GM18511 (cell line): Measurements from ENCODE around the gene HAGHL.
"Not testable (repeated sequence)": the region's sequence is repeated elsewhere in the genome, so short reads cannot be mapped to it uniquely, and the experiment has no call there.

Experiments
- ATAC-seq: cut with Tn5 transposase; IDR thresholded peaks from one replicate; pipeline ENCODE4 v1.9.1; 2021; ENCODE audit warnings: mild to moderate bottlenecking, moderate library complexity; ENCODE audit not compliant: unreplicated experiment

HAGHL gene

GRCh38 chr16:707062-707538 is 19.8 kb upstream of the HAGHL start:
- ATAC-seq, result no peak

GRCh38 chr16:708019-708418 is 18.9 kb upstream of the HAGHL start:
- no peak for ATAC-seq

GRCh38 chr16:708959-709358 is 17.9 kb upstream of the HAGHL start:
- no peak for ATAC-seq

- no peak for ATAC-seq
Observed at GRCh38 chr16:709566-710499, 17.1 kb upstream of the HAGHL start.

GRCh38 chr16:710500-711075 is 16.3 kb upstream of the HAGHL start:
- no peak for ATAC-seq

GRCh38 chr16:711084-711483 is 15.8 kb upstream of the HAGHL start:
- ATAC-seq, result no peak

- ATAC-seq, result no peak
Observed at GRCh38 chr16:711548-712320, 15.2 kb upstream of the HAGHL start.

- ATAC-seq, result not testable (repeated sequence)
Observed at GRCh38 chr16:712740-713250, 14.1 kb upstream of the HAGHL start.

GRCh38 chr16:714079-714478 is 12.8 kb upstream of the HAGHL start:
- ATAC-seq, result no peak

GRCh38 chr16:714558-715476 is 12.1 kb upstream of the HAGHL start, which contains the start of gene METRN:
Gene METRN (plus strand): TSS chr16:715118. CDS start chr16:715290, 172 bp downstream.
- peak; percentile 79 for ATAC-seq

GRCh38 chr16:715477-716199 is 11.3 kb upstream of the HAGHL start:
- no peak for ATAC-seq

GRCh38 chr16:716200-716568 is 10.7 kb upstream of the HAGHL start:
- ATAC-seq, result no peak

GRCh38 chr16:716768-717325 is 10.1 kb upstream of the HAGHL start:
- no peak for ATAC-seq

- no peak for ATAC-seq
Observed at GRCh38 chr16:717450-718245, 9.3 kb upstream of the HAGHL start.

GRCh38 chr16:718389-718788 is 8.5 kb upstream of the HAGHL start:
- ATAC-seq, result no peak

- no peak for ATAC-seq
Observed at GRCh38 chr16:718922-719321, 8.0 kb upstream of the HAGHL start.

GRCh38 chr16:719815-720446 is 7.0 kb upstream of the HAGHL start:
- no peak for ATAC-seq

- peak; percentile 31 for ATAC-seq
Observed at GRCh38 chr16:720447-720989, 6.4 kb upstream of the HAGHL start.
